ENCODE results near the gene TRIM15. TPM values are rescaled to one million over a fixed set of nuclear protein-coding genes. Genes with fewer than 3 reads are reported as not detected.

TRIM15 gene
- total RNA-seq, 3 donors from 2014 or later (not counting 1 experiment from before 2014, with no cell fraction given): not detected

DNA sequence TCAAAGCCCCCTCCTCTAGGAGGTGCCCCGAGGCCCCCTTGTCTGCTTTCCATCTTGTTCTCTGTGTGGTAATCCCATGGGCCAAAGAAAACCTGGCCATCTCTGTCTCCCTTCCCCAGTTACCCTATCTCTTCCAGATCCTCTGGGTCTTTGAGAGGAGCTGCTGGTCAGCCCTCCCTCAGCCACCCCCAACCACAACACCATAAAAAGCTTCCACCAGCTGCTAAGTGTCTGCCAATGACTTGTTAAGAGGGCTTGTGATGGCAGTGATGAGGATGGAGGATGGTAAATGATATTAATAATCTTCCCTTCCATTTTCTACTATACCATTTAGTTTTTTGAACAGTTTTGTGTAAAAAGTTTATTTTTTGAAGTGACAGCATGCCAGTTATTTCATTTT lies 32.6 kb downstream of the TRIM15 start:
- ATAC-seq: no peak
- Histone ChIP-seq H3K9me3 (ENCODE audit: control insufficient read depth, insufficient read depth, low read length) (no peaks in the 10 kb centered on the region), H3K27ac (ENCODE audit: low read length) (no peak overlapping the region), H3K27me3 (ENCODE audit: control insufficient read depth, insufficient read depth, low read length) (no peaks in the 10 kb centered on the region), H3K4me1 (ENCODE audit: control insufficient read depth, insufficient read depth, low read length) (peaks cover 7% of the 10 kb centered on the region), H3K4me3 (ENCODE audit: low read length) (no peak overlapping the region), H3K36me3 (ENCODE audit: control insufficient read depth, insufficient read depth, low read length) (peaks cover 70% of the 10 kb centered on the region)
- Mint-ChIP-seq H3K4me3 (no peak overlapping the region), H3K9me3 (no peaks in the 10 kb centered on the region), H3K36me3 (peaks cover 6% of the 10 kb centered on the region), H3K4me1 (peaks cover 18 to 43% of the 10 kb centered on the region in 2 donors), H3K27me3 (ENCODE audit: low read depth in 2 of 2) (no peaks in the 10 kb centered on the region), H3K27ac (peak overlapping the region; percentile 13 to 59)
- TF ChIP-seq, protein P1, sequence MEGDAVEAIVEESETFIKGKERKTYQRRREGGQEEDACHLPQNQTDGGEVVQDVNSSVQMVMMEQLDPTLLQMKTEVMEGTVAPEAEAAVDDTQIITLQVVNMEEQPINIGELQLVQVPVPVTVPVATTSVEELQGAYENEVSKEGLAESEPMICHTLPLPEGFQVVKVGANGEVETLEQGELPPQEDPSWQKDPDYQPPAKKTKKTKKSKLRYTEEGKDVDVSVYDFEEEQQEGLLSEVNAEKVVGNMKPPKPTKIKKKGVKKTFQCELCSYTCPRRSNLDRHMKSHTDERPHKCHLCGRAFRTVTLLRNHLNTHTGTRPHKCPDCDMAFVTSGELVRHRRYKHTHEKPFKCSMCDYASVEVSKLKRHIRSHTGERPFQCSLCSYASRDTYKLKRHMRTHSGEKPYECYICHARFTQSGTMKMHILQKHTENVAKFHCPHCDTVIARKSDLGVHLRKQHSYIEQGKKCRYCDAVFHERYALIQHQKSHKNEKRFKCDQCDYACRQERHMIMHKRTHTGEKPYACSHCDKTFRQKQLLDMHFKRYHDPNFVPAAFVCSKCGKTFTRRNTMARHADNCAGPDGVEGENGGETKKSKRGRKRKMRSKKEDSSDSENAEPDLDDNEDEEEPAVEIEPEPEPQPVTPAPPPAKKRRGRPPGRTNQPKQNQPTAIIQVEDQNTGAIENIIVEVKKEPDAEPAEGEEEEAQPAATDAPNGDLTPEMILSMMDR (IDR thresholded peaks at IDR 0.05): no peak
- 100% methylated on average over 1 of the region's 1 CpG for WGBS (ENCODE audit: insufficient coverage)
- no peak for DNase-seq
- intact Hi-C loops (cut with micrococcal nuclease): no loop called here

DNA sequence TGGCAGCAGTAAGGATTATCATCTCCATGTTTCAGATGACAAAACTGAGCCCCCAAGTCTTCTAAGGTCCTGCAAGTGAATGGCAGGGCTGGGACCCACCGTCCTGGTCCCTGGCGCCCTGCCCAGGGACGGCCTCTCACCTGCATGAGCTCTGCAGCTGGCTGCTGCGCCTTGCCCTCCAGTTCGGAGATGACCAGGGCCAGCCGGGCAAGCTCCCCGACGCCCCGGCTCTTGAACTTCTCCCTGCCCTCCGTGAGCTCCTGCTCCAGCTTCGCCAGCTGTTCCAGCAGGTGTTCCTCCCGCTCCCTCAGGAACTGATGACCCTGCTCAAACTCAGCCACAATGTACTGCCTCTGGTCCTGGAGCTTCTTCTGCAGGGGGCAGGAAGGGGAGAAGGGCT lies 33.0 kb downstream of the TRIM15 start:
- intact Hi-C loops (cut with micrococcal nuclease): no loop called here
- Histone ChIP-seq H3K27ac (ENCODE audit: low read length) (no peak overlapping the region), H3K4me3 (ENCODE audit: low read length) (no peak overlapping the region)

DNA sequence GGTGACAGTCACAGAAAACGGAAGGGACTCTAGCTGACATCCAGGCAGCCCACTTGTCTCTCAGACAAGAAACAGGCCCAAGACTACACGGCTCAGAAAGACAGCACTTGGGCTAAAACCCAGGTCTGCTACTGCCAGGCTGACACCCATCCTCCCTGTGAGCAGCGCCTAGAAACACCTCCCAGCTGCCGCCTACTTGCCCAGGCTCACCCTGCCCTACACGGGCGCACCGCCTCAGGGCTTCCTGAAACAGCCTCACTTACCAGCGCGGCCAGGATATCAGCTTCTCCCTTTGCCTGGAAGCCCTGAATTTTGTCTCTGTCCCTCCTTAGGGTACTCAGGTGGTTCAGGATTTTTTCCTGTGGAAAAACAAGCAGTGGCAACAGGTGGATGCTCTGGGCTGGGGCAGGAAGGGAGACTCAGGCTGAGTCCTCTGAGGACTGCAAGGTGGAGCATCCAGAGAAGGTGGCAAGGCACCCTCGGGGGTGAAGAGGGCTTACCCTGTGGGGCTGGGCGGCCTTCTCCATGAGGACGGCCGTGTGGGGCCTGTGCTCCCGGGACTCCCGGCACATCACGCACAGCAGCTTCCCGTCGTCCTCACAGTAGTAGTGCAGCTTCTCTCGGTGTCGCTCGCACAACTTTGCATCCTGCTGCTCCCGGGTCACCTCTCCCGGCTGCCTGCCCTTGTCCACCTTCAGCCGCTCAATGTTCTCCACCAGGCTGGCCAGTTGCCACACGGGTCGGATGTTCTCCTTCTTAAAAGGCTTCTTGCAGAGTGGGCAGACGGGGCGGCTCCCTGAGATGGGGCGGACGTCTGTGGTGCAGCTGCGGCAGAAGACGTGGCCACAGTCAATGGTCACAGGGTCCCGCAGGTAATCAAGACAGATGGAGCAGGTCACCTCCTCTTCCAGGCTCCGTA lies 35.1 kb downstream of the TRIM15 start:
- Histone ChIP-seq H3K4me1 (ENCODE audit: control insufficient read depth, insufficient read depth, low read length) (peaks cover 8% of the 10 kb centered on the region), H3K27ac (ENCODE audit: low read length) (no peak overlapping the region), H3K36me3 (ENCODE audit: control insufficient read depth, insufficient read depth, low read length) (peaks cover 60% of the 10 kb centered on the region), H3K4me3 (ENCODE audit: low read length) (no peak overlapping the region), H3K27me3 (ENCODE audit: control insufficient read depth, insufficient read depth, low read length) (no peaks in the 10 kb centered on the region), H3K9me3 (ENCODE audit: control insufficient read depth, insufficient read depth, low read length) (no peaks in the 10 kb centered on the region)
- 95% methylated on average over 34 of the region's 34 CpGs for WGBS (ENCODE audit: insufficient coverage)
- ATAC-seq (no peak), DNase-seq (no peak)
- H3K36me3 Mint-ChIP-seq: no peaks in the 10 kb centered on the region
- no peak overlapping the region for H3K27ac Mint-ChIP-seq
- H3K4me1 Mint-ChIP-seq: peaks cover 37 to 61% of the 10 kb centered on the region in 2 donors
- no peak overlapping the region for H3K4me3 Mint-ChIP-seq
- TF ChIP-seq, protein P1 (IDR thresholded peaks at IDR 0.05): no peak
- H3K27me3 Mint-ChIP-seq (ENCODE audit: low read depth in 2 of 2): no peaks in the 10 kb centered on the region
- no peaks in the 10 kb centered on the region for H3K9me3 Mint-ChIP-seq
- intact Hi-C loops (cut with micrococcal nuclease): no loop called here

More for the DNA sequence above, 33.0 kb downstream of the TRIM15 start:
- Histone ChIP-seq H3K9me3 (ENCODE audit: control insufficient read depth, insufficient read depth, low read length) (no peaks in the 10 kb centered on the region), H3K27me3 (ENCODE audit: control insufficient read depth, insufficient read depth, low read length) (no peaks in the 10 kb centered on the region), H3K4me1 (ENCODE audit: control insufficient read depth, insufficient read depth, low read length) (peaks cover 8% of the 10 kb centered on the region), H3K36me3 (ENCODE audit: control insufficient read depth, insufficient read depth, low read length) (peaks cover 67% of the 10 kb centered on the region)
- DNase-seq (no peak), ATAC-seq (no peak)
- Mint-ChIP-seq H3K27ac (no peak overlapping the region), H3K4me3 (no peak overlapping the region), H3K36me3 (peaks cover 2% of the 10 kb centered on the region), H3K27me3 (ENCODE audit: low read depth in 2 of 2) (no peaks in the 10 kb centered on the region), H3K4me1 (peaks cover 22 to 45% of the 10 kb centered on the region in 2 donors), H3K9me3 (no peaks in the 10 kb centered on the region)
- WGBS (ENCODE audit: insufficient coverage): 99% methylated on average over 12 of the region's 12 CpGs
- TF ChIP-seq, protein P1 (IDR thresholded peaks at IDR 0.05): no peak

All from natural killer cell (primary cell).